GM19099 (cell line): ENCODE results near the gene P4HA2.

Source experiments
- POLR2A ChIP-seq: IDR thresholded peaks from 3 replicates; pipeline ENCODE4 v1.6.1; 2011; ENCODE audit warnings: low read depth; ENCODE audit not compliant: insufficient read length; ENCODE audit errors: extremely low read depth

Gene P4HA2

GRCh38 chr5:132267931-132268768 lies 40.5 kb upstream of the P4HA2 start:
- no peak for TF ChIP-seq POLR2A

- no peak for TF ChIP-seq POLR2A
Measured at GRCh38 chr5:132267166-132267739, 39.6 kb upstream of the P4HA2 start.

DNA sequence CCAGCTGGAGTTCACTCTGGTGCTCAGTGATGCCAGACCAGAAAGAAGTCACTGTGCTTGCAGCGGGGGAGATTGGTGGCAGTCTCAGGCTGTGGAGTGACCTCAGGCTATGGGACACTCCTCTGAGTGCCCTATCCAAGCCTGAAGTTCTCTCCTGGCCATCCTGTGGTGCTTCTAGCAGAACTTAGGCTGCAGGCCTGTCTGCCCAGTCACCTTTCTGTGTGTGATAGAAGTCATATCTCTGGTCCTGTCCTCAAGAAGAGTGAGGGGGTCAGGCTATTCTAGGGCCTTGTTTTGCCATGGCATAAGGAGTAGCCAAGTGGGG lies 39.1 kb upstream of the P4HA2 start:
- TF ChIP-seq POLR2A, result no peak

GRCh38 chr5:132266031-132266835 lies 38.6 kb upstream of the P4HA2 start:
- TF ChIP-seq POLR2A, result no peak

DNA sequence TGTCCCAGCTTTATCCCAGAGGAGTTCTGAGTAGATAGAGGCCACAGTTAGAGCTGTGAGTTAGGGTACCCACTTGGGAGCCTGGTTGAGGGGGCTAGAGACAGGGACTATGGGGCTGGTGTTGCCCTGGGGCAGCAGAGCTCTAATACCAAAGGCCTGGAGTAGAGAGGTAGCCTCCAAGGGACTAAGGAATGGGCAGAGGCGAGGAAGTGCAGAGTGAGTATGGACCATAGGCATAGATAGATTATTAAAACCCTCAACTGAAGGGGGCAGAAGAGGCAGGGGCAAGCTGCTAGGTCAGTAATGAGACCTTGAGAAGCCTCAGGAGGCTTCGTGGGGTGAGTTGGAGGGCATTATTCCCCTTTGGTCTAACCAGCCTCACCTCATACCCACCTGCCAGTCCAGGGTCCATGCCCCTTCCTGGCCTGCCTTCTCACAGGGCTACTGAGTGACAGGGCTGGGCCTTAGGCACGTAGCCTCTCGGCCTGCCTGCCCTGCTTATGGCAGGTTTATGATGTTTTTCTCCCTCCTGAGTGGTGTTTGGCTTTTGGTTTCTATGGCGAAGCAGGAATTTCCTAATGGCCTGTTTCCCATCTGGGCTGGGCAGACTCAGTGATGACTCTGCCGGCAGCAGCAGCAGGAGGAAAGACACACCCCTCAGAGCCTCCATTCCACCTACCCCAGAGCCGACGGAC lies 37.8 kb upstream of the P4HA2 start:
- no peak for TF ChIP-seq POLR2A

GRCh38 chr5:132264546-132265335 lies 37.1 kb upstream of the P4HA2 start:
- no peak for TF ChIP-seq POLR2A

DNA sequence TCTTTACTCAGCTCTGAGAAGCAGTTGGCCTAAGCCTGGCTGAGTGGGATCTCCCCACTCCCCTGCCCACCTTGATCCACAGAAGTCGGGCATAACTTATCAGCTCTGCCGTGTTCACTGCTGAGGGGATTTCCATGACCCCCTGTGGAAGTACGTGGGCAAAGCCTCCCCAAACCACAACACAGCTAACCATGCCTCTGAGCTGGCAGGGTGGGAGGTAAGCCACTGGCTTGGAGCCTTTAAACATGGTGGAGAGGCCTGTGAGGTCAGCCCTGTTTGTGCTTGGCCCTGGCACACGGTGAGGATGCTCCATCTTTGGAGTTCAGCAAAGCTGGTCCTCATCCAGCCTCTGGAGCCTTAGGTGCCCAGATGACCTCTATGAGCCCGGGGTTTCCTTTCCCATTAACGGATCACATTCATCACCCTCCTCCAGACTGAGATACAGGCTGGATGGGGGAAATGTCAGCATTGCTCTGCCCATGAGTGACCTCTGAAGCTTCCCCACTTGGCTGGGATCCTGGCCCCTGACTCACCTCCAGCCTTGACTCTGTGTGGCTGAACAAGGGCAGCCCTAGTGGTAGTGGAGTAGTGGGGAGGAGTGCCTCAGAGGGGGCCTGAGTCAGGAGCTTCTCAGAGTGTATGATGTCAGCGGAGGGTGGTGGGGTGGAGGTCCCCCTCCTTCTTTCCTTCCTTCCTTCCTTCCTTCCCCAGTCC lies 36.1 kb upstream of the P4HA2 start:
- TF ChIP-seq POLR2A, result no peak

DNA sequence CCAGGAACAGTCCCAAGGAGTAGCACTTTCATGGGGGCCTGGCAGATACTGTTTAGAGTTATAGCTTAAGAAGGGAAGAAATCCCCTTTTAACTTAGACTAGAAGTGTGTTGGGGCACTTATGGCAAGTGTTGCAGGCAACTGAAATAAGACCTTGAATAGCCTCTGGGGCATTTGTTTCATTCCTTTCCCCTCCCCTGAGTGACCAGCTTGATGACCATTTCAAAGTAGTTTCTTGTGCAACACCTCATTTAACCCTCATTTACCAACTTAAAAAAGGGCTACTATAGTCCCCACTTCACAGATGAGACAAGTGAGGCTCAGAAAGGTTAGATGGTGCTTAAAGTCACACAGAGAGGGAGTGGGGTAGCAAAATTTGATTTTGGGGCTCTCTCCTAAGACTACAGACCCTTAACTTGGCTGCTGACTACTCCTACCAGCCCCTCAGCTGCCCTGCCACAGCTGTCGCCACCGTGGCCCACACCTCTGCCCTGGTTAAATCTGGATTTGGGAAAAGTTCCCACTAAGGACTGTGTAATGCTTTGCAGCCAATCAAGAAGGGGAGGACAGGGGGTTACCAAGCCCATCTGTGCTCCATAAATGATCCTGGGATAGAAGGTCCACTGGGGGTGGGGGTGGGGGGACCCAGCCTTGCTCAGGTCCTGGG lies 35.4 kb upstream of the P4HA2 start:
- TF ChIP-seq POLR2A, result no peak

DNA sequence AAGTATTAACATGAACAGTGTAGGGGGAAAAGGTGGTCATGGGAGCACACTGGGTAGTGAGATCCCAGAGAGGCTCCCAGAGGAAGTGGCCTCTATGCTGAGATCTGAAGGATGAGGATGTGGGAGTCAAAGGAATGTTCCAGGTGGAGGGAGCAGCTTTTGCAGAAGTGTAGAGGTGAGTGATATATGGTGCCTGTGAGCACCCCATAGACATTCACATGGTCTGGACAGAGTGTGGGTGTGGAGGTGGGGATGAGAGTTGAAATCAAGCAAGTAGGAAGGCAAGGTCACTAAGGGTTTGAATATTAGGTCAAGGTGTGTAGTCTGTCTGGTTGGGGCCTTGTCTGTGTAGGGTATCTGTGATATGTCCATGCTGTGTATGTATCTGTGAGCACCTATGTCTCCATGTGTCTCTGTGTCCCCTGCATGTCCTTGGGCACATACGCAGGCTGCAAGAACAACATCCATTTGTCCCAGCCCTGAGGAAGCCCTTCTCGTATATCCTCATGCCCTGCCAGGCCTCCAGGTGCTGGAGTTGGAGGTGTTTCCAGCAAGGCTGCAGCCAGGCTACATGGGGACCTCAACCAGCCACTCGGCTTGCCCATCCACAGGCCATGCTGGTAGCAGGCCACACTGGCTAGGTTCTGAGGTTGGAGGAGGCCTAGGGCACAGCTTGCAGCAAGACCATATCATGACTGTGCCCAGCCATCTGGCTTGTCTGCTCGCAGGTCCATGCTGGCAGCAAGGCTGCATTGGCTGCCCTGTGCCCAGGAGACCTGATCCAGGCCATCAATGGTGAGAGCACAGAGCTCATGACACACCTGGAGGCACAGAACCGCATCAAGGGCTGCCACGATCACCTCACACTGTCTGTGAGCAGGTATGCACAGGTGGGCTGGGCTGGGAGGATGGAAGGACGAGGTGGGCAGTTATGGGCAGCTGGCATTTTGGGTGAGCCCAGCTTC lies 34.5 kb upstream of the P4HA2 start:
- no peak for TF ChIP-seq POLR2A

DNA sequence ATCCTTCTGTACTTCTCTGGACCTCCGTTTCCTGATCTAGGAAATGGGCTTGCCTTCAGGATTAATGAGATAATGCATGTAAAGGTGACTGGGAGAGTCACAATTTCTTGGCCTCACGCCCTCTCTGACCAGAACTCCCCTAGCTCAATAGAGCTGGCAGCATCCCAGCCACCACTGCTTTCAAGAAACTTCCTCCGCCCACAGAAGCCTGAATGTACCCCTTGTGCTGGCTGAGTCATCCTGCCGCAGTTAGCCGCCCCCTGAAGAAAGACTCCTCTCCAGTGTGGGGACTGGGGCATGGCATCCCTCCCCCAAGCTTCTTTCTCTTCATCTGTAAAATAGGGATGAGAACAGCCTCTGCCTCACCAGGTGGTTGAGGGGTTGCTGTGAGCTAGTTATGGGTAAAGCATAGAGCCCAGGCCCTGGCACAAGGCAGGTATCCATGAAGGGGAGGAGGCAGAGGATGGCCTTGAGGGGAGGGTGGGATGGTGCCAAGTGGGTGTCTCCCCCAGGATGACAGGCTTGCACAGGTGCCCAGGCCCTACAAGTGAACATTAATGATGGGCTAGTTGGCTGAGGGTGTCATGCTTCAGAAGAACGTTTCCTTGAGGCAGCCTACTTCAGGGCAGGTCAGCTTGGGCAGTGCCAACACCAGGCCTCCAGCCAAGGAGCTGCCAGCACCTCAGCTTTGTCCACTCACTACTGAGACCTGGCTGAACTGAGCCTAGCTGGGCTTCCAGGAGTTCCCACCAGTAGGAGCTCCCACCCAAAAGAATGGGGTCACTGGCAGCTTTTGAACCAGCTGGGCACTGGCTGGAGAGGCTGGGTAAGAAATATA lies 33.3 kb upstream of the P4HA2 start:
- TF ChIP-seq POLR2A, result no peak

- TF ChIP-seq POLR2A, result no peak
Measured at GRCh38 chr5:132260051-132260450, 32.4 kb upstream of the P4HA2 start.

DNA sequence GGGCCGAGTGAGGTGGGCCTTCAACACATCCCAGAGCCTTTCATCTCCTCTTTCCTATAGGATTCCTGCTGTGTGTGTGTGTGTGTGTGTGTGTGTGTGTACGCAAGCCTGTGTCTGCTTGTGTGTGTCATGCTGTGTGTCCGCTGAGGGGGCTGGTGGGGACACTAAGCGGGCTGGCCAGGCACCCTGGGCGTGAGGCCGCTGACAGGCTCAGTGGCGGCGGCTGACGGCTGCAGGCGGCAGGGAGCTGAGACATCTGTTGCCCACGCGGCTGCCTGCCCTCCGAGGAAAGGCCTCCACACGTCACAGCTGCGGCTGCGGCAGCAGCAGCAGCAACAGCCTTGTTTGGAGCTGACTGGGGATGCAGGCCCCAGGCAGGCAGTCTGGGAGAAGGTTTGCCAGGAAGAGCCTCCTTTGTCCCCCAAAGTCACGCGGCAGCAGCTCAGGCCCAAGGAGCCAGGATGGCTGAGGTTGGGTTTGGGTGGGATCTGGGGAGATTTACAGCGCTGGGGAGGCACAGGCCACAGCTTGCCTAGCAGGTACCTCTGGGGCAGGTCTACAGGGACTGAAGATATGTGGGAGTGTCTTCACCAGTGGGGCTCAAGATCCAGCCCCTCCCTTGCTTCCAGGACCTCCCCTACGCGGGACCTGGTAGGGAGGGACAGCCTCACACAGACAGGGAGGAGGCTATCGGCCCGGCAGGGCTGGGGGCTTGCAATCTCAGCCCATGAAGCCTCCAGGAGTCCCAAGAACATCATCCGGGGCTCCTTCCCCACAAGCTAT lies 31.6 kb upstream of the P4HA2 start:
- TF ChIP-seq POLR2A, result no peak
